RWPE2 (cell line): Measurements from ENCODE around the gene TADA2A.
A peak's percentile ranks its signal among the peaks of the same experiment; 100 is the strongest.

Experiments used
- ATAC-seq: fragments of 200-7000 bp; cut with Tn5 transposase; 3 replicates; pipeline ENCODE4 v1.9.1; 2021; ENCODE audit warnings: low read depth
- DNase-seq: peaks from one replicate; pipeline ENCODE4 v3.0.0-alpha.2; 2020; ENCODE audit warnings: low spot score
- H3K27ac ChIP-seq: fragments of 450-650 bp; 2 replicates; pipeline ENCODE4 v1.5.1; 2017; ENCODE audit warnings: mild to moderate bottlenecking; ENCODE audit not compliant: poor library complexity, severe bottlenecking
- H3K27me3 ChIP-seq: fragments of 250-450 bp; sonication (Bioruptor Pico); 2 replicates; pipeline ENCODE4 v1.5.1; 2021; ENCODE audit warnings: mild to moderate bottlenecking, moderate library complexity; ENCODE audit not compliant: insufficient read depth, poor library complexity, severe bottlenecking
- H3K36me3 ChIP-seq: fragments of 250-450 bp; sonication (Bioruptor Pico); 2 replicates; pipeline ENCODE4 v1.5.1; 2020; ENCODE audit warnings: low read depth, mild to moderate bottlenecking, moderate library complexity
- H3K4me1 ChIP-seq: fragments of 250-450 bp; sonication (Bioruptor Pico); 2 replicates; pipeline ENCODE4 v1.5.1; 2021; ENCODE audit warnings: mild to moderate bottlenecking, moderate library complexity; ENCODE audit not compliant: insufficient read depth, poor library complexity, severe bottlenecking
- H3K4me3 ChIP-seq: fragments of 250-450 bp; sonication (Bioruptor Pico); 2 replicates; pipeline ENCODE4 v1.5.1; 2021; ENCODE audit warnings: mild to moderate bottlenecking, moderate library complexity; ENCODE audit not compliant: severe bottlenecking
- H3K9me3 ChIP-seq: fragments of 250-450 bp; sonication (Bioruptor Pico); 2 replicates; pipeline ENCODE4 v1.5.1; 2021; ENCODE audit warnings: mild to moderate bottlenecking, moderate library complexity; ENCODE audit not compliant: severe bottlenecking
- CTCF ChIP-seq: fragments of 450-650 bp; IDR thresholded peaks from one replicate; pipeline ENCODE4 v1.5.1; 2017; ENCODE audit warnings: mild to moderate bottlenecking, moderate library complexity; ENCODE audit not compliant: poor library complexity, severe bottlenecking

TADA2A gene

GRCh38 chr17:37360632-37361031 lies 46.1 kb upstream of the TADA2A start:
- peak; percentile 3; the same call in 1 of the 3 replicates for ATAC-seq

DNA sequence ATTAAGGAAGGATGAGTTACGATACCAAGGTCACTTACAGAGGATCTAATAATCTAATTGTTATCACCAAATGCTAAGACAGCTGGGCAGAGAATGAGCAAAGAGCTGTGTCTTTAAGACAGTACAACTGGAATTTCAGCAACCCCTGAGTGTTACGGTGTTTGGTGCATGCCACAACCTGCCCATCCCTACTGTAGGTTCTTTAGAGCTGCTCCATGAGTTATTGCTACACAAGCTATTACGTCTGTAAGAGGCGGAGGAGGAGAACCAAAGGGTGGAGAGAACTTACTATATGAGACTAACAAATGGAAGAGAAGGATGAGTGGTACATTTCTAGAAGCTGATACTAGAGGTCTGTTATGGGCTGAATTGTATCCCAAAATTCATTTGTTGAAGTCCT lies 45.1 kb upstream of the TADA2A start:
- peaks cover 9% of the 10 kb centered on the region; the same call in 1 of the 2 replicates for H3K36me3 ChIP-seq
- H3K27ac ChIP-seq = peak overlapping the region; percentile 93
- peaks cover 38% of the 10 kb centered on the region for H3K4me1 ChIP-seq
- H3K4me3 ChIP-seq = no peak overlapping the region
- DNase-seq (peak; percentile 83), ATAC-seq (peak; percentile 69)
- TF ChIP-seq CTCF = no peak
- H3K9me3 ChIP-seq = no peaks in the 10 kb centered on the region
- H3K27me3 ChIP-seq = no peaks in the 10 kb centered on the region

More at GRCh38 chr17:37360632-37361031, 46.1 kb upstream of the TADA2A start:
- no peak for DNase-seq
- Histone ChIP-seq H3K4me3 (no peak overlapping the region), H3K4me1 (peaks cover 46% of the 10 kb centered on the region), H3K27me3 (no peaks in the 10 kb centered on the region), H3K27ac (peak overlapping the region; percentile 93), H3K36me3 (peaks cover 18% of the 10 kb centered on the region), H3K9me3 (no peaks in the 10 kb centered on the region)
- no peak for TF ChIP-seq CTCF

- H3K4me1 ChIP-seq = peaks cover 22% of the 10 kb centered on the region
- no peaks in the 10 kb centered on the region for H3K27me3 ChIP-seq
- no peaks in the 10 kb centered on the region for H3K36me3 ChIP-seq
- TF ChIP-seq CTCF = no peak
- no peak for ATAC-seq
- H3K27ac ChIP-seq = no peak overlapping the region
- no peak for DNase-seq
- no peak overlapping the region for H3K4me3 ChIP-seq
- H3K9me3 ChIP-seq = no peaks in the 10 kb centered on the region
Observed at GRCh38 chr17:37365589-37365988, 41.1 kb upstream of the TADA2A start.

DNA sequence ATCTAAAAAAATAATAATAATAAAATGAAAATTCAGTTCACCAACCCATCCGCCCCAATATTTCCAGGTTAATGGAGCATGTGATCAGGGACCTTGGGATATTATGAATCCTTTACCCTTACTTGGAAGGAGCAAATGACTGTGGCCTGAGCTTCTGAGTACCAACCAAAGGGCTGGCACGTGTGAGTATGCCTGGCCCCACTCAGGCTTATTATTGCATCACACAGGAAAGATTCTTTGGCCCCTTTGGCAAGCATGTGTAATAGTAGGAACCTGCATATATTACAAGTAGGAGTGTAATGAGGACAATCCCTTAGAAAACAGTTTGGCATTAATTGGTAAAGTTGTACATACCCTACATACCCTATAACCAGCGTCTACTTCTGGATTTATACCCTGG lies 38.1 kb upstream of the TADA2A start:
- DNase-seq (no peak), ATAC-seq (no peak)
- no peak overlapping the region for H3K4me3 ChIP-seq
- no peaks in the 10 kb centered on the region for H3K9me3 ChIP-seq
- H3K36me3 ChIP-seq = no peaks in the 10 kb centered on the region
- no peak overlapping the region for H3K27ac ChIP-seq
- peaks cover 7% of the 10 kb centered on the region for H3K4me1 ChIP-seq
- TF ChIP-seq CTCF = no peak
- H3K27me3 ChIP-seq = no peaks in the 10 kb centered on the region

GRCh38 chr17:37373530-37374159 lies 33.0 kb upstream of the TADA2A start:
- H3K4me1 ChIP-seq = peaks cover 4% of the 10 kb centered on the region
- DNase-seq = no peak
- no peaks in the 10 kb centered on the region for H3K9me3 ChIP-seq
- TF ChIP-seq CTCF = peak; percentile 99
- no peak overlapping the region for H3K4me3 ChIP-seq
- ATAC-seq = peak; percentile 88
- no peak overlapping the region for H3K27ac ChIP-seq
- H3K36me3 ChIP-seq = no peaks in the 10 kb centered on the region
- no peaks in the 10 kb centered on the region for H3K27me3 ChIP-seq
